Activated effector memory CD4-positive, alpha-beta T cell treated with anti-CD3 and anti-CD28 coated beads, Interleukin-2, amount 50 U/mL, for 16 hours (primary cell): Measurements from ENCODE around the gene RAB39A.
A peak's percentile ranks its signal among the peaks of the same experiment; 100 is the strongest.
"Not testable (repeated sequence)": the region's sequence is repeated elsewhere in the genome, so short reads cannot be mapped to it uniquely, and the experiment has no call there.

Source experiments
- DNase-seq: peaks from one replicate; pipeline ENCODE4 v3.0.0-alpha.2; 2020

RAB39A gene

GRCh38 chr11:107928046-107928766, at the start of gene RAB39A:
Gene RAB39A, plus strand, starts transcription at chr11:107928448. Its CDS starts 121 bp downstream, at chr11:107928569.
- DNase-seq = peak; percentile 87

- not testable (repeated sequence) for DNase-seq
Measured at GRCh38 chr11:107881471-107881870, 46.8 kb upstream of the RAB39A start.

GRCh38 chr11:107882095-107882820, 46.0 kb upstream of the RAB39A start:
- no peak for DNase-seq

GRCh38 chr11:107898270-107898669, 30.0 kb upstream of the RAB39A start:
- DNase-seq = no peak

GRCh38 chr11:107908211-107908610, 20.0 kb upstream of the RAB39A start:
- no peak for DNase-seq

- DNase-seq = not testable (repeated sequence)
Measured at GRCh38 chr11:107912415-107912814, 15.8 kb upstream of the RAB39A start.

GRCh38 chr11:107915229-107915628, 13.0 kb upstream of the RAB39A start:
- DNase-seq = no peak

- DNase-seq = peak; percentile 74
Measured at GRCh38 chr11:107916671-107917241, 11.5 kb upstream of the RAB39A start.

GRCh38 chr11:107921997-107922396, 6.3 kb upstream of the RAB39A start:
- DNase-seq = no peak

GRCh38 chr11:107923519-107923918, 4.7 kb upstream of the RAB39A start:
- not testable (repeated sequence) for DNase-seq

GRCh38 chr11:107924306-107924705, 3.9 kb upstream of the RAB39A start:
- DNase-seq = no peak

- no peak for DNase-seq
Measured at GRCh38 chr11:107927559-107927958, 689 bp upstream of the RAB39A start.

- DNase-seq = no peak
Measured at GRCh38 chr11:107928767-107929507, 689 bp downstream of the RAB39A start.

GRCh38 chr11:107929611-107930200, 1.5 kb downstream of the RAB39A start:
- DNase-seq = no peak

- no peak for DNase-seq
Measured at GRCh38 chr11:107931206-107931605, 3.0 kb downstream of the RAB39A start.

- DNase-seq = no peak
Measured at GRCh38 chr11:107947904-107948303, 19.7 kb downstream of the RAB39A start.

- not testable (repeated sequence) for DNase-seq
Measured at GRCh38 chr11:107948328-107948727, 20.1 kb downstream of the RAB39A start.

- no peak for DNase-seq
Measured at GRCh38 chr11:107951155-107951554, 22.9 kb downstream of the RAB39A start.

GRCh38 chr11:107953446-107953845, 25.2 kb downstream of the RAB39A start:
- DNase-seq = no peak

- DNase-seq = no peak
Measured at GRCh38 chr11:107956543-107956942, 28.3 kb downstream of the RAB39A start.

- DNase-seq = no peak
Measured at GRCh38 chr11:107957109-107957588, 28.9 kb downstream of the RAB39A start.

GRCh38 chr11:107961480-107961879, 33.2 kb downstream of the RAB39A start:
- DNase-seq = no peak

- no peak for DNase-seq
Measured at GRCh38 chr11:107962181-107962580, 33.9 kb downstream of the RAB39A start.
